SK-MEL-5 (cell line): ENCODE data around the gene ORAI3. TPM values are rescaled to one million over a fixed set of nuclear protein-coding genes. Genes with fewer than 3 reads are reported as not detected.

Experiments used
- DNase-seq: peaks from one replicate; pipeline ENCODE4 v3.0.0-alpha.2; 2016; ENCODE audit warnings: low read depth, low spot score
- in situ Hi-C: cut with HindIII; loops from 2 replicates; pipeline ENCODE4 v1.10.0; 2016; ENCODE audit warnings: low sequenced_read_pairs, high pct_unique_total_duplicates, low pct_unique_long_range_greater_than_20kb
- polyA plus RNA-seq, 2 experiments: library from polyadenylated mRNA; depleted of rRNA; stranded (reverse); fragments of >200 nt; gene quantifications; 2 replicates each; pipeline ENCODE4 v1.2.3, GENCODE V29; 2015
- total RNA-seq: library from RNA; depleted of rRNA; stranded (reverse); fragments of >200 nt; shearing (Covaris generic); gene quantifications from 2 replicates; pipeline ENCODE4 v1.2.3, GENCODE V29; 2014; rRNA removed

Gene ORAI3
- total RNA-seq, result 35.2 and 43.9 TPM in 2 replicates
- polyA plus RNA-seq (2015; cell fraction: cytosol; rRNA removed), result 42.9 and 45.9 TPM in 2 replicates
- 14.5 and 15.9 TPM in 2 replicates for polyA plus RNA-seq (2015; cell fraction: nucleus; rRNA removed)

- DNase-seq, result peak; percentile 50
- in situ Hi-C loops, result no loop called here
Measured at GRCh38 chr16:30948667-30949649, at the start of gene ORAI3. TSS of gene ORAI3 (plus strand) at chr16:30949068. CDS start at chr16:30949290, 222 bp downstream.

GRCh38 chr16:30899794-30900193, 49.1 kb upstream of the ORAI3 start:
- DNase-seq, result no peak
- in situ Hi-C loops, result no loop called here

GRCh38 chr16:30900588-30900987, 48.3 kb upstream of the ORAI3 start:
- in situ Hi-C loops, result no loop called here

GRCh38 chr16:30901201-30902028, 47.5 kb upstream of the ORAI3 start:
- peak; percentile 14 for DNase-seq
- in situ Hi-C loops, result no loop called here

More at GRCh38 chr16:30900588-30900987, 48.3 kb upstream of the ORAI3 start:
- DNase-seq, result no peak

GRCh38 chr16:30902029-30902972, 46.6 kb upstream of the ORAI3 start:
- in situ Hi-C loops, result no loop called here
- DNase-seq, result peak; percentile 50

GRCh38 chr16:30903002-30903401, 45.9 kb upstream of the ORAI3 start:
- DNase-seq, result no peak
- in situ Hi-C loops, result no loop called here

- in situ Hi-C loops, result no loop called here
Measured at GRCh38 chr16:30903596-30903995, 45.3 kb upstream of the ORAI3 start.

GRCh38 chr16:30904114-30904780, 44.6 kb upstream of the ORAI3 start:
- in situ Hi-C loops, result no loop called here
- no peak for DNase-seq

More at GRCh38 chr16:30903596-30903995, 45.3 kb upstream of the ORAI3 start:
- DNase-seq, result no peak

GRCh38 chr16:30907064-30907463, 41.8 kb upstream of the ORAI3 start:
- in situ Hi-C loops, result no loop called here

GRCh38 chr16:30910427-30911029, 38.3 kb upstream of the ORAI3 start:
- in situ Hi-C loops, result no loop called here
- no peak for DNase-seq

More at GRCh38 chr16:30907064-30907463, 41.8 kb upstream of the ORAI3 start:
- DNase-seq, result no peak

GRCh38 chr16:30912794-30913412, 36.0 kb upstream of the ORAI3 start:
- in situ Hi-C loops, result no loop called here
- no peak for DNase-seq

GRCh38 chr16:30914830-30915229, 34.0 kb upstream of the ORAI3 start:
- no peak for DNase-seq
- in situ Hi-C loops, result no loop called here

- in situ Hi-C loops, result no loop called here
- DNase-seq, result no peak
Measured at GRCh38 chr16:30918614-30919013, 30.3 kb upstream of the ORAI3 start.

- in situ Hi-C loops, result no loop called here
- no peak for DNase-seq
Measured at GRCh38 chr16:30920891-30921290, 28.0 kb upstream of the ORAI3 start.

GRCh38 chr16:30921459-30921747, 27.5 kb upstream of the ORAI3 start:
- in situ Hi-C loops, result no loop called here
- no peak for DNase-seq
